ENCODE measurements around the gene CIB4.

DNA sequence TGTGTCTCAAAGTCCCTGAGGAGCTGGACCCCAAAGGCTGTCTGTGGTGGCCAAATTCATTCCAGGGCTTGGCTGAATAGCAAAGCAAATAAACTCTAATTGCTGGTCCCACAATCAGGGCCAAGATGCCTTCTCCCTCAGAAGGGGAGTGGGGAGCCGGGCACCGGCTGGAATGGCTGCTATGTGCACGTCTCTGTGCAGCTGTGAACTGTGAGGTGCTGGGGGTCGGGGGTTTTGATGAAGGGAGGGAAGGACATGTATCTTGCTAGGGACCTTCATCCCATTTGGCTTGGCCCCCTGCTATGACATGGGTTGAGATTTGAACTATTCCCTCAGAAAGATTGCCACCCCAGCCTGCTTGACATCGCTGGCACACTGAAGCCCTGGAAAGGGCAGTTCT, 60.4 kb downstream of the CIB4 start:
- no peak for TF ChIP-seq CTCF (conservative IDR thresholded peaks at IDR 0.05; ENCODE audit: low read depth, low read length)
- TF ChIP-seq EZH2 (IDR thresholded peaks at IDR 0.05; ENCODE audit: borderline replicate concordance, low read depth, low read length, poor library complexity, severe bottlenecking), result no peak
